Islet precursor cell (in vitro differentiated cells): ENCODE results near the gene SYNPO.

Experiments
- DNase-seq: peaks from one replicate; pipeline ENCODE4 v3.0.0-alpha.2; 2018

SYNPO gene

DNA sequence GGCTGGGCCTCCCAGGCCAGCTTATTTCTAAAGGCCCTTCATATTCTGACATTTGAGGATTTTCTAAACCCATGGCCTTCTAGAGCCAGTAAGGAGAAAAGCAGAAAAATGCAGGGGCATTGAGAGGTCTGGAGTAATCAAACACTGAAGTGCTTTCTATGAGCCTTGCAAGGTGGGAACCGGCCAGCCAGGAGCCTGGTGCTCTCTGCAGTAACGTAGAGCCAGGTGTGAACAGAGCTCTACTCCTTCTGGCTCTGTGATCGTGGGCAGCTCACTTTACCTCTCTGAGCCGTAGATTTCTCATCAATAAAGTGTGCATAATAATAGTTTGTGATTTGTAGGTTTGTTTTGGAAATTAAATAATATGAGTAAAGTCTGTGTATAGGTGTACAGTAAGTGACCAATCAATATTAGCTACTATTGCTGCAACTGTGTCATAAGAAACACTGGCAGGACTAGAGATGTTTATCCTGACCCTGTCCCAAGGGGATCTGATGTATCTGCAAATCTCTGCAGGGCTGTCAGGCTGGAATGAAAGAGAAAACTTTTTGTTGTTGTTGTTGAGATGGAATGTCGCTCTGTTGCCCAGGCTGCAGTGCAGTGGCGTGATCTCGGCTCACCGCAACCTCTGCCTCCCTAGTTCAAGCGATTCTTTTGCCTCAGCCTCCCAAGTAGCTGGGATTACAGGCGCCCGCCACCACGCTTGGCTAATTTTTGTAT is 2.7 kb downstream of the SYNPO start:
- no peak for DNase-seq

DNA sequence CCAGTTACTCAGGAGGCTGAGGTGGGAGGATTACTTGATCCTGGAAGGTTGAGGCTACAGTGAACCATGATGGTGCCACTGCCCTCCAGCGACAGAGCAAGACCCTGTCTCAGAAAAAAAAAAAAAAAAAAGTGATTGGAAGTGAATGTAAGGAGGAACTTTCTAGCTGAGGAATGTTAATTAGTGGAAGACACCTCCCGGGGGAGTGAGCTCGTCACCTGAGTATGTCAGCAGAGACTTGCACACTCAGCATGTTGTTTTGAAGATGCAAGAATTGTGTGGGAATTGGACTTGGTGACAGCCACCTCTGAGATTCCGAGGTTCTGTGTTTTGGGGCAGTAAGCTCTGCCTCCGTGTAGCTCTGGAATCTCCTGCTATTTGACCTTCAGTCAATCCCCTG is 3.6 kb downstream of the SYNPO start:
- DNase-seq, result peak; percentile 89

DNA sequence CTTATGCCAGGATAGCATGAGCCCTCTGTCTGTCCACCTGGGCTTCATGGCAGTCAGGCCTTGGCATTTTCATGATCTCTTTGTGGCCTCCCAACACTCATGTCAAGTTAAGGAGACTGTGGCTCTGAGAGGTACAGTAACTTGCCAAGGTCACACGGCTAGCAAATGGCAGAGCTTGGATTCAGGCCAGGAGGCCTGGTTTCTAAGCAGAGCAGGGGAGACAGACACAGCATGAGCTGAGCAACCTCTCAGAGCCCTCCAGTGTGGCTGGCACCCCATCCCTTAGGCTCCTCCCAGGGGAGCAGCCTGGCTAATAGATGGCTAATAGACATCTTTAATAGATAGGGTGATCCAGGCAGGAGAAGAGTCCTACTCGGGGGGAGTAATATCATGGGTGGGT is 4.1 kb downstream of the SYNPO start:
- no peak for DNase-seq

DNA sequence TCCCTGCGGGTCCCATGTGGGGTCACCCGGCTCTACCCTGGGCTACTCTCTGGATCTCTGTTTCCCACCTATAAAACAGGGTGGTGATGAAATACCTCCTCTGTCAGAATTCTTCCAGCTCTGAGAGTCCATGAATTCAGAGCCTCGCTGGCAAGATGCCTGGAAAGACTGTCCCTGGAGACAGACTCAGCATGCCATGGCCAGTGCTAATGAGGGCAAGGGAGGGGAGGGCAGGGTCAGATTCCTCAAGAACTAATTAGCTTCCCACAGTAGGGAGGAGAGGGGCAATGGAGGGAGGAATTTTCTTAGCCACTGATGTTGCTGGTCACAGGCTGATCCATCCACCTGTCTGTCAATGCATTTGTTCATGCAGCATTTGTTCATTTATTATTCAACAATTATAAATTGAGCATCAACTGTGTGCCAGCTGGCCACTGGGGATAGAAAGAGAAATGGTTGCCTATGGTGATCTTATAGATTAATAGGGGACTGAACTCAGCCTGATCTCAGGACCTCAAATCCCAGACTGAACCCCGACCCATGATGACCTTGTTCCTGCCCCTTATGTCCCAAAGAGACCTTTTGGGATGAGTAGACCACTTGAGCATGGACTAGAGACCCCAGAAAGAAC is 4.7 kb downstream of the SYNPO start:
- peak; percentile 87 for DNase-seq

DNA sequence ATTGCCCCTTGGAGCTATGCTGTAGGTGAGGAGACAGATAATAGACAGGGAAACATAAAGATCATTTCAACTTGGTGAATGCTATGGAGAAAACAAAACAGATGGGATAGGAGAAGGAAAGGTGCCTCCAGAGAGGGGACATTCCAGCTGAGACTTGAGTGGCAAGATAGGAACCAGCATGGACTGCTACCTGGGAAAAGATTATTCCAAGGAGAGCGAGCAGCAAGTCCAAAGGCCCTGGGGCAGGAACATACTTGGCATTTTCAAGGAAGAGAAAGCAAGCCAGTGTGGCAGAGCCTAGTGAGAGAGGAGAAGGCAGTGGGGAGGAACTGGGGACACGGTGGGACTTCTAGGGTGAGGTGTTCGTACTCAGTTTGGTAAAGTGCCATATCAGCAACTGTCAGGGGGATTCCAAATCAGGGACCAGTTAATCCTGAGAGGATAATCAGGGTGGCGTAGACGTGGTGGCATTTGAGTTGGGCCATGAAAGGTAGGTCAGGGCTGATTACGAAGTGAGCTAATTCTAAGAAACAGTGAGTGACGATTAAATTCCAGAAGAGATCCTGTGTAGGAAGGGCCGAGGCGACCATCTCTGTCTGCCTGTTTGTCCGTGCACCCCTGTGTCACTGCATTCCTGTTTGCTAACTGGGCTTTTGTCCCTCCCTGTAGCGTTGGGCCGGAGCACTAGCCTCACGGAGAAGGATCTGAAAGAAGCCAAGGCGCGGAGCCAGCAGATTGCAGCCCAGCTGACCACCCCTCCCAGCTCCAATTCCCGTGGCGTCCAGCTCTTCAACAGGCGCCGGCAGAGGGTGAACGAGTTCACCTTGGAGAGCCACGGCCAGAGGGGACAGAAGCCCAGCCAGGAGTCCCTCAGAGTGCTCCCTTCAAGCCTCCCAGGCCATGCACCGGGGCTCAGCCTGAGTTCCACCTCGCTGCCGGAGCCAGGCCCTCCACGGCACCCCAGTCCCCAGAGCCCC is 7.1 kb downstream of the SYNPO start:
- DNase-seq, result peak; percentile 58

DNA sequence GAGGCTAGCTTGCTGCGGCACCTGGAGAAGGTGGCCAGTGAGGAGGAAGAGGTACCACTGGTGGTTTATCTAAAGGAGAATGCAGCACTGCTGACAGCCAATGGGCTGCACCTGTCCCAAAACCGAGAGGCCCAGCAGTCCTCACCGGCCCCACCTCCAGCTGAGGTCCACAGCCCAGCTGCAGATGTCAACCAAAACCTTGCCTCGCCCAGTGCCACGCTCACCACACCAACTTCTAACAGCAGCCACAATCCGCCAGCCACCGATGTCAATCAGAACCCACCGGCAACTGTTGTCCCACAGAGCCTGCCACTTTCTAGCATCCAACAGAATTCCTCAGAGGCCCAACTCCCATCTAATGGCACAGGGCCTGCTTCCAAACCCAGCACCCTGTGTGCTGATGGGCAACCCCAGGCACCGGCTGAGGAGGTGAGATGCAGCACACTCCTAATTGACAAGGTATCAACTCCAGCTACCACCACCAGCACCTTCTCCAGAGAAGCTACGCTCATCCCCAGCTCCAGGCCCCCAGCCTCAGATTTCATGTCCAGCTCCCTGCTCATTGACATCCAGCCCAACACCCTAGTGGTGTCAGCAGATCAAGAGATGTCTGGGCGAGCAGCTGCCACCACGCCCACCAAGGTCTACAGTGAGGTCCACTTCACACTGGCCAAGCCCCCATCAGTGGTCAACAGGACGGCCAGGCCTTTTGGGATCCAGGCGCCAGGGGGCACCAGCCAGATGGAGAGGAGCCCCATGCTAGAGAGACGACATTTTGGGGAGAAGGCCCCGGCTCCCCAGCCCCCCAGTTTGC is 8.0 kb downstream of the SYNPO start:
- DNase-seq, result no peak

DNA sequence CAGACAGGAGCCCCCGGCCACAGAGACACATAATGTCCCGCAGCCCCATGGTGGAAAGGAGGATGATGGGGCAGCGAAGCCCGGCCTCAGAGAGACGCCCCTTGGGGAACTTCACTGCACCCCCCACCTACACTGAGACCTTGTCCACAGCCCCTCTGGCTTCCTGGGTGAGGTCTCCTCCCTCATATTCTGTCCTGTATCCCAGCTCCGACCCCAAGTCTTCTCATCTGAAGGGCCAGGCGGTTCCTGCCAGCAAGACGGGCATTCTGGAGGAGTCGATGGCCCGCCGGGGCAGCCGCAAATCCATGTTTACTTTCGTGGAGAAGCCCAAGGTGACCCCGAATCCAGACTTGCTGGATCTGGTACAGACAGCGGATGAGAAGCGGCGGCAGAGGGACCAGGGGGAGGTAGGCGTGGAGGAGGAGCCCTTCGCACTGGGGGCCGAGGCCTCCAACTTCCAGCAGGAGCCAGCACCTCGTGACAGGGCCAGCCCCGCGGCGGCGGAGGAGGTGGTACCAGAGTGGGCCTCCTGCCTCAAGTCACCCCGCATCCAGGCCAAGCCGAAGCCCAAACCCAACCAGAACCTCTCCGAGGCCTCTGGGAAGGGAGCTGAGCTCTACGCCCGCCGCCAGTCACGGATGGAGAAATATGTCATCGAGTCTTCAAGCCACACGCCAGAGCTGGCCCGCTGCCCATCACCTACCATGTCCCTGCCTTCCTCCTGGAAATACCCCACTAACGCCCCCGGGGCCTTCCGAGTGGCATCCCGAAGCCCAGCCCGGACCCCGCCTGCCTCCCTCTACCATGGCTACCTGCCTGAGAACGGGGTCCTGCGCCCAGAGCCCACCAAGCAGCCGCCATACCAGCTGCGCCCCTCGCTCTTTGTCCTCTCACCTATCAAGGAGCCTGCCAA is 8.9 kb downstream of the SYNPO start:
- no peak for DNase-seq

DNA sequence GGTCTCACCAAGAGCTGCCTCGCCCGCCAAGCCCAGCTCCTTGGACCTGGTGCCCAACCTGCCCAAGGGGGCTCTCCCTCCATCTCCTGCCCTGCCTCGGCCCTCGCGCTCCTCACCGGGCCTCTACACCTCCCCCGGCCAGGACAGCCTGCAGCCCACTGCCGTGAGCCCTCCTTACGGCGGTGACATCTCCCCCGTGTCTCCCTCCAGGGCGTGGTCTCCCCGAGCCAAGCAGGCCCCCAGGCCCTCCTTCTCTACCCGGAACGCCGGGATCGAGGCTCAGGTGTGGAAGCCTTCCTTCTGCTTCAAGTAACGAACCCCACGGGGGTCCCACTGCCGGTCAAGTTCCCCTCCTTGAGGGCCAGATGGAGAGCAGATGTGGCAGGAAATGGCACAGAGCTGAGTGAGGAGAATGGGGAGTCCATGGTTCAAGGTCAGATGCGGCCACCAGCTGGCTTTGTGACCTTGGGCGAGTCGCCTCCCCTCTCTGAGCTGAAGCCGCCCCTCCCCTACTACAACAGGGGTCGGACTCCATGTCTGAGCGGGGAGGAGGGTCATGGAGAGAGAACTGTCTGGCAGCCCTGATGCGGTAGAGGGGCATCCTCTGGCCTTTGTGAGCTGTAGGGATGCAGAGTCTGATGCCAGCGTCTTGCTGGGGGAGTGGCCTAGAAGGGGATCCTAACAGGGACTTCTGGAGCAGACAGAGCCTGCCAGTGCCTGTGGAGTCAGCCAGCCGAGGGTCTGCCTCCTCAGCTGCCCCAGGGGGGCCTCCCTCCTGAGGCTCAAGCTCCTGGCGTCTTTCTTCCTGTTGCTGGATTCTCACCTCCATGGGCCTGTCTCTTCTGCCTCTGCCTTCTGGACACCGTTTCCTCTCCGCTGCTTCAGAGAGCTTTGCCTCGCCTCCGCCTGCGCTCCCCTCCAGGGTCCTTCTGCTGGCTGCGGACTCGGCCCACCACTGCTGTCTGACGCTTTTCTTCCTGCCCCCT is 9.9 kb downstream of the SYNPO start:
- no peak for DNase-seq

DNA sequence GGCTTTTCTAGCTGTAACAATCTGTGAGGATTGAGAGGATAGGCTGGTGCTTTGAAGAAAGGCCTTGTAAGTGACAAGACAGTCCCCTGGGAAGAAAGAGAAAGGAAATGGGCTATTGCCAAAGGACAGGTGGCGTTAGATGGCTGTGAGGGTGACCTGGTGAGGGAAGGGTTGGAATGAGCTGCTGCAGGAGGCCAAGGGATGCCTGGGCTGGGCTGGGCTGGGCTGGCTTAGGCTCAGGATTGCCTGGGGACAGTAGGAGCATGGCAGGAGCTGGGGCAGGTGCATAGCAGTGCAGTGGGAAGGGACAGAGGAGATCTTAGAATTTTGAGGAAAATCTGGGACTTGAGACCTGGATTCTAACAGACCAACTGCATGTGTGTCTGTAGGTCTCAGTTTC is 10.9 kb downstream of the SYNPO start:
- no peak for DNase-seq

DNA sequence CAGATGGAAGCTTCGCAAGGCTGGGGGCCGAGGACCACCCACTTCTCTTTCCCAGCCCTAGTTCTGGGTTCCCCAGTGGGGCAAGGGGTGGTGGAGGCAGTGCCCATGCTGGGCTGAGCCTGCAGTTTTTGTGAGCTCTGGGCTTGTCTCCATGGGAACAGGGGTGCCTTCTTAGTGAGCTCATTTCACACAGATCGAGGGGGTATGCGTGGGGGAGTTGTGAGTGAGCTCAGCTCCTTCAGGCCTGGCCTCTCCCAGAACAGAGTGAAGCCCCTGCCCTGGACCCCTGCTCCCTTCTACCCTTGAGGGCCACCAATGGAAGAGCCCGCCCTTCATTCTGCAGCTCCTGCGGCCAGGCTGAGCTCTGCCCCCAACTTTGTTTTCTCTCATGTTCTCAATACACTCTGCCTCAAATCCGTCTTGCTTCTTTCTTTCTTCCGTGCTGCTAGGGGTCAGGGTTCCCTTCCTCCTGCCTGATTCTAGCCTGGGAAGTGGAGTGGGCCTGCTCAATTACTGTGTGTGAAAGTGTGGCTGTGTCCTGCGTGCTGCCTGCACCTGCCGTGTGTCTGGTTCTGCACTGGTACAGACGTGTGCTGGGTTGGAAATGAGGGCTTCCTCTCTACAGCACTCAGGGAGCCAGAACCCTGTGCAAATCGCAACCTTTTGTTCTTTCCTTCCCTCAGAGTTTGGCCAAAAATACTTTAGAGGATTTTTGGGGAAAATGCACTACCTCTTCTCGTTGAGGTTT is 11.6 kb downstream of the SYNPO start:
- no peak for DNase-seq

DNA sequence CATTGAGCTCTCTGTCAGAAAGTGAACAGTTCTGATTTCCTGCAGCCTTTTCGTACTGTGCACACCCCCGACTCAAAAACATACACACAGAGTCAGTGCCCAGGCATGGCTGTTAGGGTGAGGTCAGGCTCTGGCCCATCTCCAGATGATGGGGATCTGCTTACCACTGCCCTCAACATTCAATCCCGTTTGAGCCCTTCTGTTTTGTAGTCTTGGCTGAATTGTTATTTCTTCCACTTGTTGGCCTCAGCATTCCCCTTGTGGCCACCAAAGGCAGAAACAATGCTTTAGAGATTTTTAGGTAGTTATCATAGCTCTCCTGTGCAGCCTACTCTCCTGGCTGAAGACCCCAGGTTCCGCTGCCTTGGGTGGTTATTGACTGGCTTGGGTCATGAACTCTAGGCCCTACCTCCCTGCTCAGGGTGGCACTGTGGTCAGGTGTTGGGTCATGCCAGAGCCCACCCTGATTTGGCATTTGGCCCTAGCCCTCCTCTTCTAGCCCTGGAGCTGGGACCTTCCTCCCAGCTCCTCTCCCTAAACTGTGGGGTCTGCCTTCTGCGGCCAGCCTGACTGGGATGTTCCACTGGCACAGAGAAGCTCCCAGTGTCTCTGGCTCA is 12.8 kb downstream of the SYNPO start:
- DNase-seq, result no peak

DNA sequence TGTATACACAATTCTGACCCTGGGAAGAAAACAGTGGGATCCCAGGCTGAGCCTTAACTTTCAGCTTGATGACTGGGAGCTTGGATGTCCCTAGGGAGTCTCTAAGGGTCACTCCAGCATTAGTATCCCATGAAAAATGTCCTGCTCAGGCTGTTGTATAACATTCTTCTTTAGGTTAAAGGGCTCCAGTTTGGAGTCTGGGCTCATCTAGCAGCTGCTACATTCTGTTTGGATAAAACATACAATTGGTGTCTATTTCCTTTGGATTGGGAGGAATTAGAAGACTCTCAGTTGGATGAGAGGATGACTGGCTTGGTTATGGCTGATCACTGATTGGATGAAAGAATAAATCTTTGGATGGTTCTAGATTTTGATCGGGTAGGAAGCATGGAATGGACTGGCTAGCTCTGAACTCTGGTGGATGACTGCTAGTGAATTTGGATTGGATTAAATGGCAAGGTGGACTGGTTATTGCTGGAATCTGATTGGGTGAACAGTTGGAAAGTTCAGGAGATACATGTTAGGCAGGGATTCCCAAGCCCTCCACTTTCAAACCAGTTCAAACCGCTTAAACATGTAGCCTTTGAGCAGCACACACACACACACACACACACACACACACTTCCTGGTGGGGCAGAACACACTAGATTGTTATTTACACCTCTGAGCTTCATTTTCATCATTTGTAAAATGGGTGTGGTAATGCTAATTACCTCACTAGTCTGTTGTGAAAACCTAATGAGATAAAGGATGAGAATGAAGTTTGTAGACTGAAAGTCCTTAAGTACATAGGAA is 13.5 kb downstream of the SYNPO start:
- no peak for DNase-seq

DNA sequence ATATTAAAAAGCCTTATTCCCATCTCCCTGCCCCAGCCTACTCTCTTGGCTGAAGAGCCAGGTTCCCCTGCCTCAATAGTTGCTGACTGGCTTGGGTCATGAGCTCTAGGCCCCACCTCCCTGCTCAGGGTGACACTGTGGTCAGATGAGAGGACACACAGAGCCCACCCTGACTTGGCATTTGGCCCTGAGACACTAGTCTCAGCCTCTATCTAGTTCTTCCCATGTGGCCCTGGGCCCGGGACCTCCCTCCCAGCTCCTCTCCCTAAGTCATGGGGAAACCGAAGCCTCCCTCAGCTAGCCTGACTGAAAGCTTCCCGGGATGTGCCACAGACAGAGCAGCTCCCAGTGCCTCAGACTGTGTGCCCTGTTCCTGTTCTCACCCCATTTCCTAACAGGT is 14.8 kb downstream of the SYNPO start:
- no peak for DNase-seq

DNA sequence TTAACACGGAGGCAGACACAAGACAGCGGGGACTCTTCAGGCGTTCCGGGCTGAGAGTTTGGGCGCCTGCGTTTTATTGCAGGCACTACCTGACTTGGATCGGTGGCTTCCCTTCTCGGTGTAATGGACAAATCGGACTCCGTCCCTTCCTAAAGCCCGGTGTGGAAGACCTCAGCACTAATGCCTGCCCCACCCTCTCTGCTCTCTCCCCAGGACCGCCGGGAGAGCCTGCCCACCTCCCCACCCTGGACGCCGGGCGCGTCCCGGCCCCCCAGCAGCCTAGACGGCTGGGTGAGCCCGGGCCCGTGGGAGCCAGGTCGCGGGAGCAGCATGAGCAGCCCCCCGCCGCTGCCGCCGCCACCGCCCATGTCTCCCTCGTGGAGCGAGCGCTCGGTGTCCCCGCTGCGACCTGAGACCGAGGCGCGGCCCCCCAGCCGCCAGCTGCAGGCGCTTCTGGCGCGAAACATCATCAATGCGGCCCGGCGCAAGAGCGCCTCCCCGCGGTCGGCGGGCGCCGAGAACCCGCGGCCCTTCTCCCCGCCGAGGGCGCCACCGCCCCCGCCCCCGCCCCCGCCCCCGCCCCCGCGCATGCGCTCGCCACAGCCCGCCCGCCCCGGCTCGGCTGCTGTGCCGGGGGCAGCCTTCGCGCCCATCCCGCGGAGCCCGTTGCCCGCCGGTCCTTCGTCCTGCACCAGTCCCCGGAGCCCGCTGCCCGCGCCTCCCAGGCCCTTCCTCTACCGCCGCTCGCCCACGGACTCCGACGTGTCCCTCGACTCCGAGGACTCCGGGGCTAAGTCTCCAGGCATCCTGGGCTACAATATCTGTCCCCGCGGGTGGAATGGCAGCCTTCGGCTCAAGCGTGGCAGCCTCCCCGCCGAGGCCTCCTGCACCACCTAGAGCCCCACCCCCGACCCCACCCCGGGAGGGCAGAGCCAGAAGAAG is 16.0 kb downstream of the SYNPO start:
- peak; percentile 88 for DNase-seq

DNA sequence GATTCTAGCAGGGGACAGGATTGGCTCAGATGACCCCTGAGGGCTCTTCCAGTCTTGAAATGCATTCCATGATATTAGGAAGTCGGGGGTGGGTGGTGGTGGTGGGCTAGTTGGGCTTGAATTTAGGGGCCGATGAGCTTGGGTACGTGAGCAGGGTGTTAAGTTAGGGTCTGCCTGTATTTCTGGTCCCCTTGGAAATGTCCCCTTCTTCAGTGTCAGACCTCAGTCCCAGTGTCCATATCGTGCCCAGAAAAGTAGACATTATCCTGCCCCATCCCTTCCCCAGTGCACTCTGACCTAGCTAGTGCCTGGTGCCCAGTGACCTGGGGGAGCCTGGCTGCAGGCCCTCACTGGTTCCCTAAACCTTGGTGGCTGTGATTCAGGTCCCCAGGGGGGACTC is 17.7 kb downstream of the SYNPO start:
- peak; percentile 34 for DNase-seq

DNA sequence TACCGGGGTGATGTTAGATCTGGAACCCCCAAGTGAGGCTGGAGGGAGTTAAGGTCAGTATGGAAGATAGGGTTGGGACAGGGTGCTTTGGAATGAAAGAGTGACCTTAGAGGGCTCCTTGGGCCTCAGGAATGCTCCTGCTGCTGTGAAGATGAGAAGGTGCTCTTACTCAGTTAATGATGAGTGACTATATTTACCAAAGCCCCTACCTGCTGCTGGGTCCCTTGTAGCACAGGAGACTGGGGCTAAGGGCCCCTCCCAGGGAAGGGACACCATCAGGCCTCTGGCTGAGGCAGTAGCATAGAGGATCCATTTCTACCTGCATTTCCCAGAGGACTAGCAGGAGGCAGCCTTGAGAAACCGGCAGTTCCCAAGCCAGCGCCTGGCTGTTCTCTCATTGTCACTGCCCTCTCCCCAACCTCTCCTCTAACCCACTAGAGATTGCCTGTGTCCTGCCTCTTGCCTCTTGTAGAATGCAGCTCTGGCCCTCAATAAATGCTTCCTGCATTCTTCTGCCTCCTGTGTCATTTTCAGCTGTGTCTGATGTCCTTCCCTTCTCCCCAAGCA is 18.3 kb downstream of the SYNPO start:
- peak; percentile 67 for DNase-seq
